A673 (cell line): Measurements from ENCODE around the gene TBXA2R.

Source experiments
- EZH2 ChIP-seq: fragments of 200-600 bp; sonication (generic); IDR thresholded peaks from 2 replicates; pipeline ENCODE4 v1.6.1; 2017; ENCODE audit warnings: borderline replicate concordance, low read depth, mild to moderate bottlenecking, mixed read lengths, antibody characterized with exemption, low read length; ENCODE audit not compliant: poor library complexity, severe bottlenecking
- TF ChIP-seq, protein P1 (sequence below): fragments of 300-800, 200-600 bp; sonication (generic); conservative IDR thresholded peaks from 2 replicates; pipeline ENCODE4 v1.5.1; 2017; ENCODE audit warnings: low read depth, mild to moderate bottlenecking, antibody characterized with exemption, low read length, moderate library complexity, mixed read lengths

DNA sequence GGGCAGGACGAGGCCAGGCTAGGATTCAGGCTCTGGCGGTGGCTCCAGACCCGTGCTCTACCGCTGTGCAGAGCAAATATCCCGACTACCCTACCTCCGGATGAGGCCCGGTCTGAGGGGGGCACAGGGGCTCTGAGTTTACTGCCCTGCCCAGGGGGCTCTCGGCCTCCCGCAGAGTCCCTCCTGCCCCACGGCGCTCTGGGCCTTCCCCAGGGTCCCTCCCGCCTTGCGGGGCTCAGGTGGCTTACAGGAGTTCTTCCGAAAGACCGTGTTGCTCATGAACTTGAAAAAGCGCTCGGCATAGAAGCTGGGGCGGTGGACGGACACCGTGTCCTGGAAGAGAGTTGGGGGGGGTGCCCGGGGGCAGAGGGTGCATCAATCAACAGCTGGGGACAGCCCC, 39.1 kb upstream of the TBXA2R start:
- TF ChIP-seq, protein P1, sequence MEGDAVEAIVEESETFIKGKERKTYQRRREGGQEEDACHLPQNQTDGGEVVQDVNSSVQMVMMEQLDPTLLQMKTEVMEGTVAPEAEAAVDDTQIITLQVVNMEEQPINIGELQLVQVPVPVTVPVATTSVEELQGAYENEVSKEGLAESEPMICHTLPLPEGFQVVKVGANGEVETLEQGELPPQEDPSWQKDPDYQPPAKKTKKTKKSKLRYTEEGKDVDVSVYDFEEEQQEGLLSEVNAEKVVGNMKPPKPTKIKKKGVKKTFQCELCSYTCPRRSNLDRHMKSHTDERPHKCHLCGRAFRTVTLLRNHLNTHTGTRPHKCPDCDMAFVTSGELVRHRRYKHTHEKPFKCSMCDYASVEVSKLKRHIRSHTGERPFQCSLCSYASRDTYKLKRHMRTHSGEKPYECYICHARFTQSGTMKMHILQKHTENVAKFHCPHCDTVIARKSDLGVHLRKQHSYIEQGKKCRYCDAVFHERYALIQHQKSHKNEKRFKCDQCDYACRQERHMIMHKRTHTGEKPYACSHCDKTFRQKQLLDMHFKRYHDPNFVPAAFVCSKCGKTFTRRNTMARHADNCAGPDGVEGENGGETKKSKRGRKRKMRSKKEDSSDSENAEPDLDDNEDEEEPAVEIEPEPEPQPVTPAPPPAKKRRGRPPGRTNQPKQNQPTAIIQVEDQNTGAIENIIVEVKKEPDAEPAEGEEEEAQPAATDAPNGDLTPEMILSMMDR: no peak
- no peak for TF ChIP-seq EZH2
